Tibial nerve (tissue), 4 donors: ENCODE results near the gene FASLG. TPM values are rescaled to one million over a fixed set of nuclear protein-coding genes. Genes with fewer than 3 reads are reported as not detected.
"Not testable (repeated sequence)": the region's sequence is repeated elsewhere in the genome, so short reads cannot be mapped to it uniquely, and the experiment has no call there.

Experiments
- DNase-seq, 2 donors: peaks; one replicate each; pipeline ENCODE4 v3.0.0-alpha.2; 2019; ENCODE audit warnings: low spot score in 2 of 2
- H3K27ac ChIP-seq, 4 donors: fragments of 200-600 bp; sonication (generic) in 3 of 4; one replicate each; pipeline ENCODE4 v1.5.1; 2017 to 2019; ENCODE audit warnings: mild to moderate bottlenecking in 1 of 4
- H3K27me3 ChIP-seq, 2 donors: fragments of 200-600 bp; sonication (generic) in 1 of 2; one replicate each; pipeline versions ENCODE4 v1.5.1 to v1.6.0; 2017 to 2019
- H3K36me3 ChIP-seq, 3 donors: fragments of 200-600 bp; sonication (generic); one replicate each; pipeline ENCODE4 v1.5.1; 2018 to 2019
- H3K4me1 ChIP-seq, 4 donors: fragments of 200-600 bp; sonication (generic) in 3 of 4; one replicate each; pipeline ENCODE4 v1.5.1; 2017 to 2019
- H3K4me3 ChIP-seq, 4 donors: fragments of 200-600 bp; sonication (generic) in 3 of 4; one replicate each; pipeline ENCODE4 v1.5.1; 2017 to 2019; ENCODE audit warnings: mild to moderate bottlenecking in 1 of 4, moderate library complexity in 1 of 4
- H3K9me3 ChIP-seq, 4 donors: fragments of 200-600 bp; sonication (generic) in 3 of 4; one replicate each; pipeline ENCODE4 v1.5.1; 2017 to 2019
- CTCF ChIP-seq, 5 experiments: fragments of 200-600 bp in 3 of 5; fragments of 450-650 bp in 2 of 5; sonication (generic) in 3 of 5; IDR thresholded peaks; one replicate each; pipeline ENCODE4 v1.5.1; 2016 to 2019; ENCODE audit warnings: antibody characterized with exemption in 5 of 5, mild to moderate bottlenecking in 3 of 5, moderate library complexity in 2 of 5
- EP300 ChIP-seq, 2 donors: sonication (generic); formaldehyde crosslinking; IDR thresholded peaks; one replicate each; pipeline ENCODE4 v1.6.1; 2017; ENCODE audit warnings: antibody characterized with exemption in 2 of 2, mild to moderate bottlenecking in 1 of 2
- POLR2A ChIP-seq, 2 donors: fragments of 450-650 bp; IDR thresholded peaks; one replicate each; pipeline ENCODE4 v1.6.1; 2017; ENCODE audit warnings: antibody characterized with exemption in 2 of 2, mild to moderate bottlenecking in 2 of 2, moderate library complexity in 2 of 2
- WGBS, 2 donors: methylation state at CpG; one replicate each; pipeline ENCODE4 v1.1.5; 2018; 5-methylcytosine and 5-hydroxymethylcytosine counted together
- total RNA-seq, 4 donors: library from RNA; depleted of rRNA; stranded (reverse); fragments of >200 nt; gene quantifications; one replicate each; pipeline ENCODE4 v1.1.0, GENCODE V29; 2016

FASLG gene
- total RNA-seq, 4 donors from 2014 or later, result not detected

- DNase-seq, result no peak
- no peaks in the 10 kb centered on the region for H3K9me3 ChIP-seq
- TF ChIP-seq CTCF (IDR thresholded peaks at IDR 0.05), result no peak
- no peak for TF ChIP-seq POLR2A (IDR thresholded peaks at IDR 0.05)
- TF ChIP-seq EP300 (IDR thresholded peaks at IDR 0.05), result no peak
- H3K27me3 ChIP-seq, result no peaks in the 10 kb centered on the region
- H3K36me3 ChIP-seq, result no peaks in the 10 kb centered on the region
- H3K27ac ChIP-seq, result no peak overlapping the region
- no peak overlapping the region for H3K4me3 ChIP-seq
- no peaks in the 10 kb centered on the region for H3K4me1 ChIP-seq
Observed at GRCh38 chr1:172680244-172680643, 21.3 kb downstream of the FASLG start.

- WGBS, 2 donors, result 43 to 58% methylated on average over 2 of the region's 2 CpGs
- H3K4me1 ChIP-seq, result no peaks in the 10 kb centered on the region
- H3K36me3 ChIP-seq, result no peaks in the 10 kb centered on the region
- H3K4me3 ChIP-seq, result no peak overlapping the region
- DNase-seq, result no peak
- TF ChIP-seq CTCF (IDR thresholded peaks at IDR 0.05), result no peak
- no peak for TF ChIP-seq EP300 (IDR thresholded peaks at IDR 0.05)
- TF ChIP-seq POLR2A (IDR thresholded peaks at IDR 0.05), result no peak
- H3K9me3 ChIP-seq, result no peaks in the 10 kb centered on the region
- H3K27ac ChIP-seq, result no peak overlapping the region
- no peaks in the 10 kb centered on the region for H3K27me3 ChIP-seq
Observed at GRCh38 chr1:172680733-172681275, 21.9 kb downstream of the FASLG start.

- WGBS, 2 donors, result 70 to 90% methylated on average over 3 of the region's 3 CpGs
- H3K4me1 ChIP-seq, result no peaks in the 10 kb centered on the region
- DNase-seq, result no peak
- TF ChIP-seq CTCF (IDR thresholded peaks at IDR 0.05), result no peak
- no peaks in the 10 kb centered on the region for H3K36me3 ChIP-seq
- no peaks in the 10 kb centered on the region for H3K9me3 ChIP-seq
- no peak overlapping the region for H3K4me3 ChIP-seq
- H3K27ac ChIP-seq, result no peak overlapping the region
- H3K27me3 ChIP-seq, result no peaks in the 10 kb centered on the region
Observed at GRCh38 chr1:172682812-172683211, 23.9 kb downstream of the FASLG start.

- 82 to 86% methylated on average over 1 of the region's 1 CpG for WGBS, 2 donors
- no peaks in the 10 kb centered on the region for H3K36me3 ChIP-seq
- H3K4me1 ChIP-seq, result no peaks in the 10 kb centered on the region
- H3K27me3 ChIP-seq, result no peaks in the 10 kb centered on the region
- no peaks in the 10 kb centered on the region for H3K9me3 ChIP-seq
- no peak overlapping the region for H3K27ac ChIP-seq
- DNase-seq, result no peak
- no peak for TF ChIP-seq POLR2A (IDR thresholded peaks at IDR 0.05)
- TF ChIP-seq CTCF (IDR thresholded peaks at IDR 0.05), result no peak
- TF ChIP-seq EP300 (IDR thresholded peaks at IDR 0.05), result no peak
- H3K4me3 ChIP-seq, result no peak overlapping the region
Observed at GRCh38 chr1:172686143-172686542, 27.2 kb downstream of the FASLG start.

GRCh38 chr1:172688428-172689085 is 29.7 kb downstream of the FASLG start:
- WGBS, 2 donors, result 87 to 89% methylated on average over 2 of the region's 2 CpGs
- not testable (repeated sequence) for H3K4me1 ChIP-seq, H3K27me3 ChIP-seq

GRCh38 chr1:172690925-172691324 is 32.0 kb downstream of the FASLG start:
- H3K9me3 ChIP-seq, H3K27ac ChIP-seq, H3K4me1 ChIP-seq, H3K36me3 ChIP-seq, H3K27me3 ChIP-seq, DNase-seq, H3K4me3 ChIP-seq: not testable (repeated sequence)
- WGBS, 2 donors, result 60% methylated on average over 1 of the region's 1 CpG

More at GRCh38 chr1:172688428-172689085, 29.7 kb downstream of the FASLG start:
- H3K9me3 ChIP-seq, DNase-seq, H3K4me3 ChIP-seq, H3K36me3 ChIP-seq, H3K27ac ChIP-seq: not testable (repeated sequence)
